Stomach (tissue), 4 donors: ENCODE results near the gene LPAR1.

ENCODE experiments used
- EP300 ChIP-seq: sonication (generic); formaldehyde crosslinking; IDR thresholded peaks from one replicate; pipeline ENCODE4 v1.6.1; 2017; ENCODE audit warnings: antibody characterized with exemption
- POLR2A ChIP-seq, 4 donors: fragments of 450-650 bp; IDR thresholded peaks; one replicate each; pipeline ENCODE4 v1.6.1; 2016; ENCODE audit warnings: antibody characterized with exemption in 4 of 4, control low read depth in 2 of 4, mild to moderate bottlenecking in 1 of 4, moderate library complexity in 1 of 4
- POLR2AphosphoS5 ChIP-seq, 3 donors: sonication (generic); formaldehyde crosslinking; IDR thresholded peaks; one replicate each; pipeline ENCODE4 v1.6.1; 2016; ENCODE audit warnings: antibody characterized with exemption in 3 of 3
- TF ChIP-seq, protein P1 (sequence below), 7 experiments: fragments of 450-650 bp in 4 of 7; fragments of 200-600 bp in 3 of 7; sonication (generic) in 3 of 7; IDR thresholded peaks; one replicate each; pipeline ENCODE4 v1.5.1; 2016 to 2019; ENCODE audit warnings: antibody characterized with exemption in 7 of 7, control low read depth in 2 of 7, mild to moderate bottlenecking in 1 of 7

DNA sequence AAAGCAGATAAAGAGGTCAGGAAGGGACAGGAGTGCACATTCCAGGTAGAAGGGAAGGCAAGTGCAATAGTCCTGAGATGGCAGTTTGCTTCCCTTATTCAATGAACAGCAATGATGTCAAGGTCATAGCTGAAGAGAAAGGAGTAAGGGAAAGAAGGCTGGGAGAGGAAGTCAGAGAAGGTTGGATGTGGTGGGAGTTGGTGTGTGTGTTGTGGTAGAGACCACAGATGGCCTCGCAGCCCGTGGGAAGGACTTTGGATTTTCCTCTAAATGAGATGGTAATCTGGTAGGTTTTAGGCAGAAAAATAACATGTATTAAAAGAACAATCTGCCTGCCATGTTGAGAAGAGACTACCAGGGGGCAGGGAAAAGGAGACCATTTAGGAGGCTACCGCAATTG is 25.1 kb upstream of the LPAR1 start:
- TF ChIP-seq, protein P1, sequence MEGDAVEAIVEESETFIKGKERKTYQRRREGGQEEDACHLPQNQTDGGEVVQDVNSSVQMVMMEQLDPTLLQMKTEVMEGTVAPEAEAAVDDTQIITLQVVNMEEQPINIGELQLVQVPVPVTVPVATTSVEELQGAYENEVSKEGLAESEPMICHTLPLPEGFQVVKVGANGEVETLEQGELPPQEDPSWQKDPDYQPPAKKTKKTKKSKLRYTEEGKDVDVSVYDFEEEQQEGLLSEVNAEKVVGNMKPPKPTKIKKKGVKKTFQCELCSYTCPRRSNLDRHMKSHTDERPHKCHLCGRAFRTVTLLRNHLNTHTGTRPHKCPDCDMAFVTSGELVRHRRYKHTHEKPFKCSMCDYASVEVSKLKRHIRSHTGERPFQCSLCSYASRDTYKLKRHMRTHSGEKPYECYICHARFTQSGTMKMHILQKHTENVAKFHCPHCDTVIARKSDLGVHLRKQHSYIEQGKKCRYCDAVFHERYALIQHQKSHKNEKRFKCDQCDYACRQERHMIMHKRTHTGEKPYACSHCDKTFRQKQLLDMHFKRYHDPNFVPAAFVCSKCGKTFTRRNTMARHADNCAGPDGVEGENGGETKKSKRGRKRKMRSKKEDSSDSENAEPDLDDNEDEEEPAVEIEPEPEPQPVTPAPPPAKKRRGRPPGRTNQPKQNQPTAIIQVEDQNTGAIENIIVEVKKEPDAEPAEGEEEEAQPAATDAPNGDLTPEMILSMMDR (IDR thresholded peaks at IDR 0.05): no peak
- TF ChIP-seq POLR2AphosphoS5 (IDR thresholded peaks at IDR 0.05) (no peak), POLR2A (IDR thresholded peaks at IDR 0.05) (no peak), EP300 (no peak)
